Motor neuron (in vitro differentiated cells): ENCODE data around the gene FGGY. TPM values are rescaled to one million over a fixed set of nuclear protein-coding genes. Genes with fewer than 3 reads are reported as not detected.
"Not testable (repeated sequence)": the region's sequence is repeated elsewhere in the genome, so short reads cannot be mapped to it uniquely, and the experiment has no call there.

Experiments used
- ATAC-seq, 8 experiments: fragments of 200-7000 bp; cut with Tn5 transposase; replicated peaks in 6 of 8; 2 replicates each; pipeline ENCODE4 v1.8.0; 2021; ENCODE audit warnings: mild to moderate bottlenecking in 8 of 8, moderate library complexity in 8 of 8
- H3K27ac ChIP-seq, 2 donors: fragments of 250-450 bp; sonication (Bioruptor Pico); 2 replicates each; pipeline ENCODE4 v1.9.0; 2021; ENCODE audit warnings: antibody characterized with exemption in 2 of 2, mild to moderate bottlenecking in 2 of 2, moderate library complexity in 1 of 2
- H3K4me1 ChIP-seq, 2 donors: fragments of 250-450 bp; sonication (Bioruptor Pico); replicated peaks in 1 of 2; 2 replicates each; pipeline ENCODE4 v1.6.1; 2021; ENCODE audit warnings: antibody characterized with exemption in 2 of 2, mild to moderate bottlenecking in 2 of 2, moderate library complexity in 1 of 2
- H3K4me3 ChIP-seq, 5 donors: fragments of 250-450 bp; sonication (Bioruptor Pico); 2 replicates each; pipeline ENCODE4 v1.9.0; 2021; ENCODE audit warnings: antibody characterized with exemption in 5 of 5, mild to moderate bottlenecking in 5 of 5, moderate library complexity in 4 of 5
- WGBS, 10 experiments: fragments of 450-650 bp; shearing (Covaris generic); methylation state at CpG; one replicate each; pipeline ENCODE4 v1.0.0; 2022; 5-methylcytosine and 5-hydroxymethylcytosine counted together
- in situ Hi-C, 9 experiments: fragments of 400-800 bp; cut with MboI; loops; one replicate each; pipeline ENCODE4 v1.15.0; 2021; ENCODE audit warnings: low sequenced_read_pairs in 9 of 9, low pct_unique_long_range_greater_than_20kb in 2 of 9; ENCODE audit not compliant: unreplicated experiment in 9 of 9
- total RNA-seq, 8 experiments: library from RNA; unstranded; fragments of 300-600 nt; gene quantifications; 2 replicates each; pipeline versions ENCODE4 v1.2.3 to v1.2.4, GENCODE V29; 2022

Gene FGGY
- total RNA-seq, 8 experiments from 2014 or later, result 8.4 to 33.0 (median 18.6) TPM

- H3K27ac ChIP-seq, result no peak overlapping the region
- peak in 2 of 8 experiments; percentile 54 to 60 for ATAC-seq
- in situ Hi-C loops, result no loop called here
Measured at GRCh38 chr1:59595774-59596173, 298.9 kb downstream of the FGGY start.

GRCh38 chr1:59596432-59596831 lies 299.5 kb downstream of the FGGY start:
- H3K27ac ChIP-seq, result no peak overlapping the region
- peak in 3 of 8 experiments; percentile 17 to 29 (median 28) for ATAC-seq
- H3K4me3 ChIP-seq, result no peak overlapping the region
- WGBS, 10 experiments, result 92 to 100% (median 94%) methylated on average over 2 to 3 of the region's 3 CpGs; no CpG with 5 or more reads in 6 of the 10 experiments
- peaks cover 5 to 10% of the 10 kb centered on the region in 2 donors for H3K4me1 ChIP-seq
- in situ Hi-C loops, result no loop called here

More at GRCh38 chr1:59595774-59596173, 298.9 kb downstream of the FGGY start:
- Histone ChIP-seq H3K4me3 (no peak overlapping the region), H3K4me1 (peaks cover 5 to 10% of the 10 kb centered on the region in 2 donors)
- WGBS, 10 experiments, result 0 to 67% (median 36%) methylated on average over 1 to 3 of the region's 3 CpGs

GRCh38 chr1:59596956-59597355 lies 300.1 kb downstream of the FGGY start:
- in situ Hi-C loops, result no loop called here
- Histone ChIP-seq H3K27ac (no peak overlapping the region), H3K4me3 (no peak overlapping the region), H3K4me1 (peaks cover 5 to 10% of the 10 kb centered on the region in 2 donors)
- 57 to 100% (median 90%) methylated on average over 1 of the region's 1 CpG; no CpG with 5 or more reads in 4 of the 10 experiments for WGBS, 10 experiments
- no peak for ATAC-seq

- peaks cover 5 to 10% of the 10 kb centered on the region in 2 donors for H3K4me1 ChIP-seq
- no peak overlapping the region for H3K4me3 ChIP-seq
- 89 to 98% (median 93%) methylated on average over 3 to 8 of the region's 8 CpGs; no CpG with 5 or more reads in 3 of the 10 experiments for WGBS, 10 experiments
- in situ Hi-C loops, result no loop called here
- no peak overlapping the region for H3K27ac ChIP-seq
- ATAC-seq, result peak in 4 of 8 experiments; percentile 32 to 97 (median 76)
Measured at GRCh38 chr1:59597420-59598119, 300.7 kb downstream of the FGGY start.

- in situ Hi-C loops, result no loop called here
- ATAC-seq, result no peak
- Histone ChIP-seq H3K4me1 (peaks cover 5 to 10% of the 10 kb centered on the region in 2 donors), H3K4me3 (no peak overlapping the region), H3K27ac (no peak overlapping the region)
Measured at GRCh38 chr1:59598120-59598440, 301.2 kb downstream of the FGGY start.

- WGBS, 10 experiments, result 3 to 94% (median 82%) methylated on average over 2 to 11 of the region's 11 CpGs; no CpG with 5 or more reads in 3 of the 10 experiments
- peaks cover under 1 to 4% of the 10 kb centered on the region in 2 donors for H3K4me1 ChIP-seq
- no peak overlapping the region for H3K4me3 ChIP-seq
- peak in 1 of 8 experiments; percentile 49 for ATAC-seq
- in situ Hi-C loops, result no loop called here
- H3K27ac ChIP-seq, result no peak overlapping the region
Measured at GRCh38 chr1:59601041-59601441, 304.1 kb downstream of the FGGY start.

GRCh38 chr1:59601811-59602210 lies 304.9 kb downstream of the FGGY start:
- in situ Hi-C loops, result no loop called here
- H3K4me1 ChIP-seq, result no peaks in the 10 kb centered on the region
- no peak overlapping the region for H3K27ac ChIP-seq
- ATAC-seq, result no peak
- no peak overlapping the region for H3K4me3 ChIP-seq

- Histone ChIP-seq H3K27ac (no peak overlapping the region), H3K4me3 (no peak overlapping the region), H3K4me1 (no peaks in the 10 kb centered on the region)
- in situ Hi-C loops, result no loop called here
- ATAC-seq, result no peak
Measured at GRCh38 chr1:59604191-59604590, 307.3 kb downstream of the FGGY start.

GRCh38 chr1:59605184-59605583 lies 308.3 kb downstream of the FGGY start:
- no peak for ATAC-seq
- no peaks in the 10 kb centered on the region for H3K4me1 ChIP-seq
- in situ Hi-C loops, result no loop called here
- H3K27ac ChIP-seq, result no peak overlapping the region
- WGBS, 10 experiments, result 89 to 100% (median 100%) methylated on average over 1 to 3 of the region's 3 CpGs; no CpG with 5 or more reads in 1 of the 10 experiments
- no peak overlapping the region for H3K4me3 ChIP-seq

- ATAC-seq, result peak in 1 of 8 experiments; percentile 28
- Histone ChIP-seq H3K27ac (no peak overlapping the region), H3K4me3 (no peak overlapping the region), H3K4me1 (no peaks in the 10 kb centered on the region)
- 0 to 17% (median 0%) methylated on average over 1 of the region's 1 CpG; no CpG with 5 or more reads in 2 of the 10 experiments for WGBS, 10 experiments
- in situ Hi-C loops, result no loop called here
Measured at GRCh38 chr1:59605761-59606160, 308.9 kb downstream of the FGGY start.

GRCh38 chr1:59609245-59609644 lies 312.4 kb downstream of the FGGY start:
- in situ Hi-C loops, result no loop called here
- Histone ChIP-seq H3K4me3 (no peak overlapping the region), H3K4me1 (no peaks in the 10 kb centered on the region), H3K27ac (no peak overlapping the region)
- WGBS, 10 experiments, result 17 to 88% (median 60%) methylated on average over 1 of the region's 1 CpG; no CpG with 5 or more reads in 2 of the 10 experiments
- no peak for ATAC-seq

GRCh38 chr1:59610499-59610898 lies 313.6 kb downstream of the FGGY start:
- H3K4me1 ChIP-seq, H3K4me3 ChIP-seq, H3K27ac ChIP-seq, in situ Hi-C loops, ATAC-seq: not testable (repeated sequence)
- WGBS, 10 experiments, result 81 to 100% (median 96%) methylated on average over 1 to 10 of the region's 13 CpGs; no CpG with 5 or more reads in 3 of the 10 experiments

- no peak overlapping the region for H3K27ac ChIP-seq
- no peaks in the 10 kb centered on the region for H3K4me1 ChIP-seq
- no peak for ATAC-seq
- H3K4me3 ChIP-seq, result no peak overlapping the region
- in situ Hi-C loops, result no loop called here
- 40 to 100% (median 86%) methylated on average over 1 to 3 of the region's 3 CpGs; no CpG with 5 or more reads in 1 of the 10 experiments for WGBS, 10 experiments
Measured at GRCh38 chr1:59617434-59617833, 320.5 kb downstream of the FGGY start.

GRCh38 chr1:59619557-59619956 lies 322.7 kb downstream of the FGGY start:
- Histone ChIP-seq H3K27ac (no peak overlapping the region), H3K4me1 (no peaks in the 10 kb centered on the region), H3K4me3 (no peak overlapping the region)
- in situ Hi-C loops, result no loop called here
- 83 to 100% (median 100%) methylated on average over 1 to 2 of the region's 2 CpGs; no CpG with 5 or more reads in 2 of the 10 experiments for WGBS, 10 experiments
- ATAC-seq, result no peak
